WI38 (cell line): ENCODE data around the gene EMSY.

ENCODE experiments used
- H3K4me3 ChIP-seq: 2 replicates; pipeline ENCODE4 v1.5.1; 2011; ENCODE audit warnings: low read depth, mild to moderate bottlenecking, control low read depth, low read length
- CTCF ChIP-seq: IDR thresholded peaks from 2 replicates; pipeline ENCODE4 v1.5.1; 2012; ENCODE audit warnings: low read depth, mild to moderate bottlenecking, control low read depth, low read length

Gene EMSY

GRCh38 chr11:76455931-76456330 is 11.1 kb downstream of the EMSY start:
- TF ChIP-seq CTCF, result no peak
- no peak overlapping the region for H3K4me3 ChIP-seq

GRCh38 chr11:76456571-76456970 is 11.8 kb downstream of the EMSY start:
- TF ChIP-seq CTCF, result no peak
- H3K4me3 ChIP-seq, result no peak overlapping the region

GRCh38 chr11:76459299-76459698 is 14.5 kb downstream of the EMSY start:
- peak; percentile 29; the same call in 1 of the 2 replicates for TF ChIP-seq CTCF

GRCh38 chr11:76459846-76460245 is 15.0 kb downstream of the EMSY start:
- no peak for TF ChIP-seq CTCF
- no peak overlapping the region for H3K4me3 ChIP-seq

More at GRCh38 chr11:76459299-76459698, 14.5 kb downstream of the EMSY start:
- no peak overlapping the region for H3K4me3 ChIP-seq

- no peak for TF ChIP-seq CTCF
- H3K4me3 ChIP-seq, result no peak overlapping the region
Measured at GRCh38 chr11:76462317-76462716, 17.5 kb downstream of the EMSY start.

GRCh38 chr11:76465701-76466100 is 20.9 kb downstream of the EMSY start:
- TF ChIP-seq CTCF, result no peak
- no peak overlapping the region for H3K4me3 ChIP-seq

- H3K4me3 ChIP-seq, result no peak overlapping the region
- TF ChIP-seq CTCF, result no peak
Measured at GRCh38 chr11:76466666-76467065, 21.8 kb downstream of the EMSY start.
